ENCODE data around the gene RASGRF2.
A peak's percentile ranks its signal among the peaks of the same experiment; 100 is the strongest.
"Not testable (repeated sequence)": the region's sequence is repeated elsewhere in the genome, so short reads cannot be mapped to it uniquely, and the experiment has no call there.

The RASGRF2 gene

GRCh38 chr5:81246697-81247096 is 286.5 kb downstream of the RASGRF2 start:
- DNase-seq = no peak

GRCh38 chr5:81247441-81247972 is 287.3 kb downstream of the RASGRF2 start:
- no peak for DNase-seq

DNA sequence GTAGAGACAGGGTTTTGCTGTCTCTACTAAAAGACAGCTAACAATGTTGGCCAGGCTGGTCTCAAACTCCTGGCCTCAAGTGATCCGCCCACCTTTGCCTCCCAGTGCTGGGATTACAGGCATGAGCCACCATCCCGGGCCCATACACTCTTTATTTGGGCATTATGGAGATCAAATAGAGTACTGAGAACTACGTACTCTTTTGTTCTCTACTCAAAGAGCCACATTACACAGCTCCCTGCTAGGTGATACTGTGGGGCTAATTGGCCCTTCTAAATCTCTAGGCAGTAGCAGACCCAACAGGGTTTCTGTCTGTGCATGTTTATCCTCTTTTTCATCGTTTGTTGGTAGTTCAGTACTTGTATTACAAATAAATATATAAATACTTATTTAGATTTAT is 289.1 kb downstream of the RASGRF2 start:
- DNase-seq = no peak

- no peak for DNase-seq
Measured at GRCh38 chr5:81250004-81250403, 289.8 kb downstream of the RASGRF2 start.

- no peak for DNase-seq
Measured at GRCh38 chr5:81251922-81252321, 291.8 kb downstream of the RASGRF2 start.

- no peak for DNase-seq
Measured at GRCh38 chr5:81252904-81253303, 292.7 kb downstream of the RASGRF2 start.

DNA sequence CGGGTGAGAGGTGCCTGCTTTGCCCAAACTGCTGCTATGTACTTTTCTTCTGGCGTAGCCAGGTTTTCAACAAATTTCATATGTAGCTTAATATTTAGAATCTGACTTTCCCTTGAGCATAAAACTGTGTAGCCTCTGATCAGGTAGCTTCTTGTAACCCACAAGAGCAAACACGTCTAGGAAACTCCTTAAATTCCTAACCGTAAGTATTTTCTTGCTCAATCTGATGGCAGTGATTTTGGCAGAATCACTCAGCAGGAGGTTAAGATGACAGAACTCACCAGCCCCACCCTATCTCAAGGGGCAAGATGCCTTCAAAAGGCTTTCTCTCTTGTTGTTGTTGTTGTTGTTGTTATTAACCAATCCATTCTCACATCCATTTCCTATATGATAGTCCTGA is 293.7 kb downstream of the RASGRF2 start:
- DNase-seq = no peak

DNA sequence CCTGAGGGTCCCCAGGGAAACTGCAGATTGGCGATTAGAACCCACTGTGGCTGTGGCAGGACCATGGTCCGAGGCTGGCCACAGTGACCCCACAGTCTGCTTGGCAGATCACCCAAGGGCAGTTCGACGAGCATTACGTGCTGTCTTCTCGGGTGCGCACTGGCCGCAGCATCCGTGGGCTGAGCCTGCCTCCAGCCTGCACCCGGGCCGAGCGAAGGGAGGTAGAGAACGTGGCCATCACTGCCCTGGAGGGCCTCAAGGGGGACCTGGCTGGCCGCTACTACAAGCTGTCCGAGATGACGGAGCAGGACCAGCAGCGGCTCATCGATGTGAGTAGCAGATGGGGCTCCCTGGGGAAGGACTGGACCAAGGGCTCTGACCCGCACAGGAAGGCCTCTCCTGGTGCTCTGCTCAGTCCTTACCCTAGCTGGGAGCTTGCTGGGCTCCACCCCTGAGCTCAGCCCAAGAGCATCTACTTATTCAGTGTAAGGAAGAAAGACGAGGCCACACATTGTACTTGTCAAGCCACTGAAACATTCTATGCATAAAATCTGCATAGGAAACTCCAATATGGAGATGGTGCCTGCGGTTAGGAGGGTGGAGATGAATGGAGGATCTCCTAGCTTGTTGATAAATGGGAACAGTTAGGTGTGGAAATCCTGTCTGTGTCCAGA is 294.9 kb downstream of the RASGRF2 start:
- DNase-seq = no peak

- no peak for DNase-seq
Measured at GRCh38 chr5:81256766-81257165, 296.6 kb downstream of the RASGRF2 start.

DNA sequence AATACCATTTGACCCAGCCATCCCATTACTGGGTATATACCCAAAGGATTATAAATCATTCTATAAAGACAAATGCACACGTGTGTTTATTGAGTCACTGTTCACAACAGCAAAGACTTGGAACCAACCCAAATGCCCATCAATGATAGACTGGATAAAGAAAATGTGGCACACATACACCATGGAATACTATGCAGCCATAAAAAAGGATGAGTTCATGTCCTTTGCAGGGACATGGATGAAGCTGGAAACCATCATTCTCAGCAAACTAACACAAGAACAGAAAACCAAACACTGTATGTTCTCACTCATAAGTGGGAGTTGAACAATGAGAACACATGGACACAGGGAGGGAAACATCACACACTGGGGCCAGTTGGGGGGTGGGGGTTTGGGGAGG is 302.6 kb downstream of the RASGRF2 start:
- DNase-seq = not testable (repeated sequence)

- no peak for DNase-seq
Measured at GRCh38 chr5:81265101-81265500, 304.9 kb downstream of the RASGRF2 start.

DNA sequence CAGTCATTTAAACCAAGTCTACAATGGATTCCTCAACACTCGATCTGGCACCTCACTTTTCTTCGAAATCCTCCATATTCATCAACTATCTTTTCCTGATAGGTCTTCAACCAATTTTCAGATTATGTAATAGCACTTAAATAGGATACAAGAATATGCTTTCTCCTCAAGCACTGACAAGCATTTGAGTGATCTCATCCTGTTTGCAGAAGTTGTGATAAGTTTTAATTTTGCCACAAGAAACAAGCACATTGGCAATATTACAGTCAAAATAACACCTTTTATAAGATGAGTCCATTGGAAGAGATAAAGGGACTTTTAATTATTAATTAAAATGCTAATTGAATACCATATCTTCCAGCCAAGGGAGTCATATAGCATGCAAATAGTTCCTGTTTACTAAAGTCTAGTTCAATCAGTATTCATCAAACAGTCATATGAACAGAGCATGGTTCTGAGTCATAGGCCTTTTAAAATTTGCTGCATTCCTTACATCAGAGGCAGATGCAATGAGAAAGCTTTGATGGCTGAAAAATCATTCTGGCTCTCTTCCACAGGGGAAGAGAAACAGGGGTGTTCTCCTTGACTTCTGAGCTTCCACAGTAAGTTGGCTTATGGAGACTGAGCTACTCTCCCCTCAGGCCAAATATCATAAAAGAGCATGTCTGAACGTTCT is 308.5 kb downstream of the RASGRF2 start:
- DNase-seq = no peak

DNA sequence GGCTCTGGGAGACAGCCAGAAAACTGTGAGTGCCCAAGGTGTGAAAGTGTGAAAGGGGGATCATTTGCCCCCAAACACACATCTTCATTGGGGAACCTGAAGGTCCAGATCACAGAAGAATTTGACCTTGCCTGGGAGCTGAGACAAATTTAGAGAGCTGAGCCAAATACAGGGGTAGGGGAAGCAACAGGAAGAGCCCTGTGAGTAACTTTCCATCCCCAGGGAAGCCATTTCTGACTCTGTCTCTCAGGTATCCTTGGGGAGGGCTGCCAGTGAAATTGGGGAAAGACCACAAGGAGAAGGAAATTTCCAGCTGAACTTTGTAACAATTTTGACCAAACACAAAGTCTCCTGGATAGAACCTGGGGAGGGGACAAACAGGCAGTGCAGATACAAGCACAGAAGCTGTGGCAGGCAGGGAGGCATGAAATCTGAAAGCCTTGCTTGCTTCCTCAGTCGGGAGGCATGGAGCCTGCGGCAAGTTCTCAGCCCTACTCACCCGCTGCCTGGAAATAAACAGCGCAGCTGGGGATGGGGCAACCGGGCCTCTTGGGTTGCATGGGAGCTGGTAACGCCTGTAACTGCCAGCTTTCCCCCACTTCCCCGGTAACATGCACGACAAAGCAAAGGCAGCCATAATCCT is 309.7 kb downstream of the RASGRF2 start:
- peak; percentile 24 for DNase-seq

DNA sequence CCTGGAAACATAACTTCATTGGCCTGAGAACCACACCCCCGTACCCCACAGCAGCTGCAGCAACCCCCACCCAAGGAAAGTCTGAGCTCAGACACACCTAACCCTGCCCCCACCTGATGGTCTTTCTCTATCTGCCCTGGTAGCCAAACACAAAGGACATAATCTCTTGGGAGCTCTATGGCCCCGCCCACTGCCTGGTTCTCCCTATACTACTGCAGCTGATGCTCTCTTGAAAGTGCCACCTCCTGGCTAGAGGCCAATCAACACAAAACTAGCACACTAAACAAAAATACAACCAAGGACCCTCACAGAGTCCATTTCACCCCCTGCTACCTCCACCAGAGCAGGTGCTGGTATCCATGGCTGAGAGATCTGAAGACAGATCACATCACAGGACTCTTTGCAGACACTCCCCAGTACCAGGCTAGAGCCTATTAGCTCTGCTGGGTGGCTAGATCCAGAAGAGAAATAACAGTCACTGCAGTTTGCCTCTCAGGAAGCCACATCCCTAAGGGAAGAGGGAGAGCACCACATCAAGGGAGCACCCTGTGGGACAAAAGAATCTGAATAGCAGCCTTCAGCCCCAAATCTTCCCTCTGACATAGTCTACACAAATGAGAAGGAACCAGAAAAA is 310.3 kb downstream of the RASGRF2 start:
- DNase-seq = peak; percentile 28
